ENCODE results near the gene TP73. TPM values are rescaled to one million over a fixed set of nuclear protein-coding genes. Genes with fewer than 3 reads are reported as not detected.

Gene TP73
- total and polyA plus RNA-seq, 4 experiments from 2014 or later, result 0.15 to 0.17 TPM; not detected in 2

- peaks cover 2 to 22% (median 11%) of the 10 kb centered on the region in 4 donors for H3K4me1 Mint-ChIP-seq
- H3K27me3 ChIP-seq (ENCODE audit: insufficient read depth, low read length), result peaks cover 14% of the 10 kb centered on the region
- H3K27ac Mint-ChIP-seq, result no peak overlapping the region
These were observed 2.4 kb downstream of the TP73 start for GRCh38 chr1:3654549-3655281.

GRCh38 chr1:3656450-3657095 is 4.3 kb downstream of the TP73 start:
- CTCF ChIA-PET (ENCODE audit: partially characterized antibody), result no interaction called here

More at GRCh38 chr1:3654549-3655281, 2.4 kb downstream of the TP73 start:
- DNase-seq, result no peak
- H3K36me3 Mint-ChIP-seq, result peaks cover 0 to 2% of the 10 kb centered on the region in 2 donors
- Histone ChIP-seq H3K9me3 (ENCODE audit: control insufficient read depth in 1 of 2, low read length in 2 of 2) (no peaks in the 10 kb centered on the region), H3K36me3 (ENCODE audit: insufficient read depth, low read length) (no peaks in the 10 kb centered on the region), H3K27ac (ENCODE audit: low read depth, low read length) (no peak overlapping the region), H3K4me1 (ENCODE audit: insufficient read depth, low read length) (peaks cover 21% of the 10 kb centered on the region), H3K4me3 (ENCODE audit: low read length in 2 of 2) (no peak overlapping the region)
- no peaks in the 10 kb centered on the region for H3K9me3 Mint-ChIP-seq
- H3K27me3 Mint-ChIP-seq, result peaks cover 35 to 39% of the 10 kb centered on the region in 2 donors
- intact Hi-C loops (cut with micrococcal nuclease), result no loop called here
- H3K4me3 Mint-ChIP-seq, result no peak overlapping the region
- ChIA-PET CTCF (ENCODE audit: partially characterized antibody) (no interaction called here), POLR2A (ENCODE audit: partially characterized antibody) (no interaction called here)

GRCh38 chr1:3657096-3657475 is 4.8 kb downstream of the TP73 start:
- no peak overlapping the region for H3K4me3 ChIP-seq (ENCODE audit: low read length in 2 of 2)
- no peaks in the 10 kb centered on the region for H3K36me3 ChIP-seq (ENCODE audit: insufficient read depth, low read length)
- Mint-ChIP-seq H3K9me3 (no peaks in the 10 kb centered on the region), H3K36me3 (no peaks in the 10 kb centered on the region), H3K4me3 (peak overlapping the region in 1 of 8 donors; percentile 4), H3K27me3 (peaks cover 30 to 33% of the 10 kb centered on the region in 2 donors), H3K4me1 (peaks cover 0 to 6% (median under 1%) of the 10 kb centered on the region in 4 donors), H3K27ac (no peak overlapping the region)
- intact Hi-C loops (cut with micrococcal nuclease), result no loop called here
- CTCF ChIA-PET (ENCODE audit: partially characterized antibody), result no interaction called here
- no peaks in the 10 kb centered on the region for H3K9me3 ChIP-seq (ENCODE audit: control insufficient read depth in 1 of 2, low read length in 2 of 2)
- H3K27me3 ChIP-seq (ENCODE audit: insufficient read depth, low read length), result peaks cover 3% of the 10 kb centered on the region
- POLR2A ChIA-PET (ENCODE audit: partially characterized antibody), result no interaction called here
- no peak for DNase-seq
- no peak overlapping the region for H3K27ac ChIP-seq (ENCODE audit: low read depth, low read length)
- no peaks in the 10 kb centered on the region for H3K4me1 ChIP-seq (ENCODE audit: insufficient read depth, low read length)

More at GRCh38 chr1:3656450-3657095, 4.3 kb downstream of the TP73 start:
- no peaks in the 10 kb centered on the region for H3K36me3 ChIP-seq (ENCODE audit: insufficient read depth, low read length)
- peaks cover 3% of the 10 kb centered on the region for H3K4me1 ChIP-seq (ENCODE audit: insufficient read depth, low read length)
- no peaks in the 10 kb centered on the region for H3K9me3 Mint-ChIP-seq
- H3K4me1 Mint-ChIP-seq, result peaks cover 0 to 6% (median under 1%) of the 10 kb centered on the region in 4 donors
- intact Hi-C loops (cut with micrococcal nuclease), result no loop called here
- H3K4me3 Mint-ChIP-seq, result no peak overlapping the region
- peaks cover 3% of the 10 kb centered on the region for H3K27me3 ChIP-seq (ENCODE audit: insufficient read depth, low read length)
- no peak overlapping the region for H3K4me3 ChIP-seq (ENCODE audit: low read length in 2 of 2)
- H3K36me3 Mint-ChIP-seq, result no peaks in the 10 kb centered on the region
- no peak for DNase-seq
- peaks cover 30 to 33% of the 10 kb centered on the region in 2 donors for H3K27me3 Mint-ChIP-seq
- H3K27ac Mint-ChIP-seq, result no peak overlapping the region
- POLR2A ChIA-PET (ENCODE audit: partially characterized antibody), result no interaction called here
- H3K27ac ChIP-seq (ENCODE audit: low read depth, low read length), result no peak overlapping the region
- H3K9me3 ChIP-seq (ENCODE audit: control insufficient read depth in 1 of 2, low read length in 2 of 2), result no peaks in the 10 kb centered on the region

- H3K27ac Mint-ChIP-seq, result no peak overlapping the region
- no peak overlapping the region for H3K27ac ChIP-seq (ENCODE audit: low read depth, low read length)
- H3K36me3 Mint-ChIP-seq, result no peaks in the 10 kb centered on the region
- peaks cover 32 to 33% of the 10 kb centered on the region in 2 donors for H3K27me3 Mint-ChIP-seq
- H3K4me3 ChIP-seq (ENCODE audit: low read length in 2 of 2), result no peak overlapping the region
- intact Hi-C loops (cut with micrococcal nuclease), result no loop called here
- ChIA-PET POLR2A (ENCODE audit: partially characterized antibody) (no interaction called here), CTCF (ENCODE audit: partially characterized antibody) (no interaction called here)
- H3K4me1 Mint-ChIP-seq, result peaks cover 0 to 6% (median under 1%) of the 10 kb centered on the region in 4 donors
- no peaks in the 10 kb centered on the region for H3K9me3 ChIP-seq (ENCODE audit: control insufficient read depth in 1 of 2, low read length in 2 of 2)
- no peaks in the 10 kb centered on the region for H3K36me3 ChIP-seq (ENCODE audit: insufficient read depth, low read length)
- no peak for DNase-seq
- no peak overlapping the region for H3K4me3 Mint-ChIP-seq
- H3K4me1 ChIP-seq (ENCODE audit: insufficient read depth, low read length), result no peaks in the 10 kb centered on the region
- no peaks in the 10 kb centered on the region for H3K9me3 Mint-ChIP-seq
- H3K27me3 ChIP-seq (ENCODE audit: insufficient read depth, low read length), result peaks cover 3% of the 10 kb centered on the region
These were observed 5.4 kb downstream of the TP73 start for GRCh38 chr1:3657578-3658230.

GRCh38 chr1:3658231-3658615 is 5.9 kb downstream of the TP73 start:
- H3K4me1 ChIP-seq (ENCODE audit: insufficient read depth, low read length), result no peaks in the 10 kb centered on the region
- intact Hi-C loops (cut with micrococcal nuclease), result no loop called here
- CTCF ChIA-PET (ENCODE audit: partially characterized antibody), result no interaction called here

GRCh38 chr1:3659093-3659492 is 6.8 kb downstream of the TP73 start:
- no peak overlapping the region for H3K4me3 Mint-ChIP-seq
- H3K9me3 Mint-ChIP-seq, result no peaks in the 10 kb centered on the region
- DNase-seq, result no peak
- no peaks in the 10 kb centered on the region for H3K36me3 ChIP-seq (ENCODE audit: insufficient read depth, low read length)
- peaks cover 22 to 28% of the 10 kb centered on the region in 2 donors for H3K27me3 Mint-ChIP-seq
- no peak overlapping the region for H3K27ac Mint-ChIP-seq
- H3K36me3 Mint-ChIP-seq, result no peaks in the 10 kb centered on the region
- ChIA-PET POLR2A (ENCODE audit: partially characterized antibody) (no interaction called here), CTCF (ENCODE audit: partially characterized antibody) (no interaction called here)
- H3K4me3 ChIP-seq (ENCODE audit: low read length in 2 of 2), result no peak overlapping the region
- intact Hi-C loops (cut with micrococcal nuclease), result no loop called here
- no peak overlapping the region for H3K27ac ChIP-seq (ENCODE audit: low read depth, low read length)
- no peaks in the 10 kb centered on the region for H3K4me1 ChIP-seq (ENCODE audit: insufficient read depth, low read length)
- peaks cover 3% of the 10 kb centered on the region for H3K27me3 ChIP-seq (ENCODE audit: insufficient read depth, low read length)
- H3K4me1 Mint-ChIP-seq, result peaks cover 0 to 1% (median 0%) of the 10 kb centered on the region in 4 donors
- no peaks in the 10 kb centered on the region for H3K9me3 ChIP-seq (ENCODE audit: control insufficient read depth in 1 of 2, low read length in 2 of 2)

More at GRCh38 chr1:3658231-3658615, 5.9 kb downstream of the TP73 start:
- no peak for DNase-seq
- H3K36me3 ChIP-seq (ENCODE audit: insufficient read depth, low read length), result no peaks in the 10 kb centered on the region
- no peaks in the 10 kb centered on the region for H3K9me3 ChIP-seq (ENCODE audit: control insufficient read depth in 1 of 2, low read length in 2 of 2)
- POLR2A ChIA-PET (ENCODE audit: partially characterized antibody), result no interaction called here
- no peaks in the 10 kb centered on the region for H3K9me3 Mint-ChIP-seq
- no peak overlapping the region for H3K4me3 Mint-ChIP-seq
- H3K4me3 ChIP-seq (ENCODE audit: low read length in 2 of 2), result no peak overlapping the region
- no peak overlapping the region for H3K27ac Mint-ChIP-seq
- H3K27me3 ChIP-seq (ENCODE audit: insufficient read depth, low read length), result peaks cover 3% of the 10 kb centered on the region
- H3K27ac ChIP-seq (ENCODE audit: low read depth, low read length), result no peak overlapping the region
- no peaks in the 10 kb centered on the region for H3K36me3 Mint-ChIP-seq
- peaks cover 30 to 36% of the 10 kb centered on the region in 2 donors for H3K27me3 Mint-ChIP-seq
- peaks cover 0 to 5% (median under 1%) of the 10 kb centered on the region in 4 donors for H3K4me1 Mint-ChIP-seq

- Histone ChIP-seq H3K27ac (ENCODE audit: low read depth, low read length) (no peak overlapping the region), H3K4me3 (ENCODE audit: low read length in 2 of 2) (no peak overlapping the region), H3K9me3 (ENCODE audit: control insufficient read depth in 1 of 2, low read length in 2 of 2) (no peaks in the 10 kb centered on the region), H3K36me3 (ENCODE audit: insufficient read depth, low read length) (no peaks in the 10 kb centered on the region), H3K27me3 (ENCODE audit: insufficient read depth, low read length) (peaks cover 3% of the 10 kb centered on the region), H3K4me1 (ENCODE audit: insufficient read depth, low read length) (no peaks in the 10 kb centered on the region)
- no peak overlapping the region for H3K4me3 Mint-ChIP-seq
- intact Hi-C loops (cut with micrococcal nuclease), result no loop called here
- no peak overlapping the region for H3K27ac Mint-ChIP-seq
- H3K27me3 Mint-ChIP-seq, result peaks cover 12 to 16% of the 10 kb centered on the region in 2 donors
- no peaks in the 10 kb centered on the region for H3K9me3 Mint-ChIP-seq
- no peak for DNase-seq
- H3K4me1 Mint-ChIP-seq, result peaks cover 0 to 1% (median 0%) of the 10 kb centered on the region in 4 donors
- CTCF ChIA-PET (ENCODE audit: partially characterized antibody), result no interaction called here
- no peaks in the 10 kb centered on the region for H3K36me3 Mint-ChIP-seq
- POLR2A ChIA-PET (ENCODE audit: partially characterized antibody), result no interaction called here
These were observed 8.4 kb downstream of the TP73 start for GRCh38 chr1:3660704-3661103.

Data from CD4-positive, alpha-beta memory T cell (primary cell).